CD1c-positive myeloid dendritic cell (primary cell): Measurements from ENCODE around the gene MAPK8IP2.
A peak's percentile ranks its signal among the peaks of the same experiment; 100 is the strongest.

Experiments used
- DNase-seq: peaks from one replicate; pipeline ENCODE4 v3.0.0-alpha.2; 2016; ENCODE audit errors: extremely low spot score

MAPK8IP2 gene

GRCh38 chr22:50600538-50600937 lies at the start of gene MAPK8IP2:
TSS of gene MAPK8IP2 (plus strand) at chr22:50600793. CDS start at chr22:50600819, 26 bp downstream.
- peak; percentile 1 for DNase-seq

- DNase-seq: no peak
Measured at GRCh38 chr22:50551160-50551752, 49.3 kb upstream of the MAPK8IP2 start.

GRCh38 chr22:50553310-50553709 lies 47.3 kb upstream of the MAPK8IP2 start:
- no peak for DNase-seq

GRCh38 chr22:50556703-50557102 lies 43.9 kb upstream of the MAPK8IP2 start:
- DNase-seq: no peak

- DNase-seq: no peak
Measured at GRCh38 chr22:50560034-50560433, 40.6 kb upstream of the MAPK8IP2 start.

- DNase-seq: no peak
Measured at GRCh38 chr22:50561401-50562358, 38.9 kb upstream of the MAPK8IP2 start.

GRCh38 chr22:50562523-50563412 lies 37.8 kb upstream of the MAPK8IP2 start, which contains the start of gene SYCE3:
TSS of gene SYCE3 (minus strand) at chr22:50562919. CDS start at chr22:50556405, 6,514 bp downstream.
- peak; percentile 99 for DNase-seq

GRCh38 chr22:50563413-50564160 lies 37.0 kb upstream of the MAPK8IP2 start:
- DNase-seq: no peak

- DNase-seq: no peak
Measured at GRCh38 chr22:50564289-50564688, 36.3 kb upstream of the MAPK8IP2 start.

GRCh38 chr22:50567721-50568252 lies 32.8 kb upstream of the MAPK8IP2 start:
- DNase-seq: no peak

GRCh38 chr22:50568626-50569025 lies 32.0 kb upstream of the MAPK8IP2 start:
- DNase-seq: no peak

GRCh38 chr22:50569041-50569459 lies 31.5 kb upstream of the MAPK8IP2 start:
- DNase-seq: no peak

- DNase-seq: no peak
Measured at GRCh38 chr22:50569896-50570535, 30.6 kb upstream of the MAPK8IP2 start.

GRCh38 chr22:50570861-50571260 lies 29.7 kb upstream of the MAPK8IP2 start:
- DNase-seq: no peak

- no peak for DNase-seq
Measured at GRCh38 chr22:50571264-50572175, 29.1 kb upstream of the MAPK8IP2 start.

GRCh38 chr22:50572965-50573364 lies 27.6 kb upstream of the MAPK8IP2 start:
- no peak for DNase-seq

- DNase-seq: no peak
Measured at GRCh38 chr22:50573491-50574382, 26.9 kb upstream of the MAPK8IP2 start.

- DNase-seq: no peak
Measured at GRCh38 chr22:50574383-50574755, 26.2 kb upstream of the MAPK8IP2 start.
